NCI-H345 (cell line): ENCODE results near the gene PDGFRA.

Experiments used
- DNase-seq: peaks from one replicate; lab custom pipeline; 2025; lab: John Stamatoyannopoulos, UW

Gene PDGFRA

GRCh38 chr4:54255881-54256280 lies 26.8 kb downstream of the PDGFRA start:
- DNase-seq = no peak

- no peak for DNase-seq
Measured at GRCh38 chr4:54256491-54257486, 27.7 kb downstream of the PDGFRA start.

GRCh38 chr4:54265366-54265765 lies 36.3 kb downstream of the PDGFRA start:
- DNase-seq = no peak

GRCh38 chr4:54268151-54268550 lies 39.1 kb downstream of the PDGFRA start:
- DNase-seq = no peak

GRCh38 chr4:54271464-54271863 lies 42.4 kb downstream of the PDGFRA start:
- no peak for DNase-seq

- no peak for DNase-seq
Measured at GRCh38 chr4:54272051-54272450, 43.0 kb downstream of the PDGFRA start.

- no peak for DNase-seq
Measured at GRCh38 chr4:54274264-54274663, 45.2 kb downstream of the PDGFRA start.

GRCh38 chr4:54274795-54275665 lies 45.9 kb downstream of the PDGFRA start:
- no peak for DNase-seq

- no peak for DNase-seq
Measured at GRCh38 chr4:54276641-54277430, 47.7 kb downstream of the PDGFRA start.

GRCh38 chr4:54277691-54278090 lies 48.6 kb downstream of the PDGFRA start:
- no peak for DNase-seq

GRCh38 chr4:54278216-54278615 lies 49.1 kb downstream of the PDGFRA start:
- no peak for DNase-seq

- DNase-seq = no peak
Measured at GRCh38 chr4:54281054-54281766, 52.1 kb downstream of the PDGFRA start.

GRCh38 chr4:54282837-54283236 lies 53.7 kb downstream of the PDGFRA start:
- no peak for DNase-seq

GRCh38 chr4:54289316-54289715 lies 60.2 kb downstream of the PDGFRA start:
- no peak for DNase-seq

GRCh38 chr4:54290980-54291379 lies 61.9 kb downstream of the PDGFRA start:
- DNase-seq = no peak

- no peak for DNase-seq
Measured at GRCh38 chr4:54296548-54297203, 67.6 kb downstream of the PDGFRA start.

- no peak for DNase-seq
Measured at GRCh38 chr4:54308110-54308509, 79.0 kb downstream of the PDGFRA start.

GRCh38 chr4:54315561-54316538 lies 86.8 kb downstream of the PDGFRA start:
- no peak for DNase-seq

- no peak for DNase-seq
Measured at GRCh38 chr4:54317690-54318089, 88.6 kb downstream of the PDGFRA start.

GRCh38 chr4:54318904-54319303 lies 89.8 kb downstream of the PDGFRA start:
- no peak for DNase-seq
